CD4-positive, alpha-beta T cell treated with Interleukin-4 for 1 hour (primary cell): Measurements from ENCODE around the gene CCDC70.
"Not testable (repeated sequence)": the region's sequence is repeated elsewhere in the genome, so short reads cannot be mapped to it uniquely, and the experiment has no call there.

Experiments used
- DNase-seq, 2 donors: peaks; one replicate each; pipeline ENCODE4 v3.0.0-alpha.2; 2020 to 2022

CCDC70 gene

DNA sequence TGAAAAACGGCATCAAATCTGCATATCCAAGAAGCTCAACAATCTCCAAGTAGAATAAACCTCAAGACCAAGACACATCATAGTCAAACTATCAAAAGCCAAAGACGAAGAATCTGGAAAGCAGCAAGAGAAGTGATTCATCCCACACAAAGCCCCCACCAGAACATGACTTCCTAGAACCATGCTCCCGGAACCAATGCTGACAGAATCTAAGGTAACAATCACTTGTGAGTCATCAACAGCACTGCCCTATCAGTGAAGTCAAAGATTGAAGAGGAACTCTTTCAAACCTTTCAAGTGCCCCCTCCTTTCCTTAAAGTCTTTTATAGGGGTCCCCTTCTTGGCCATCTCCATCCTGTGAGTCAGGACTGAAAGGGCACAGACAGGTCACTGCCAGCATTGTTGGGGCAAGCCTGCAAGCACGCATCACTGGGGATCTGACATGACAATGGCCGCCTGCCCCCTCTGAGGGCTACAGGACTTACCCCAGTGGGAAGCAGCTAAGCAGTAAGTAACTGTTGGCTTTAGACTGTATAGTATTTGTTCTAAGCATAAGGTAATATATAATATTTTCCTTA lies at the start of gene CCDC70:
Gene CCDC70, plus strand, starts transcription at position 247 of the 578 bp plus-strand sequence. CDS start 3,443 bp downstream, outside the sequence.
- DNase-seq: no peak

DNA sequence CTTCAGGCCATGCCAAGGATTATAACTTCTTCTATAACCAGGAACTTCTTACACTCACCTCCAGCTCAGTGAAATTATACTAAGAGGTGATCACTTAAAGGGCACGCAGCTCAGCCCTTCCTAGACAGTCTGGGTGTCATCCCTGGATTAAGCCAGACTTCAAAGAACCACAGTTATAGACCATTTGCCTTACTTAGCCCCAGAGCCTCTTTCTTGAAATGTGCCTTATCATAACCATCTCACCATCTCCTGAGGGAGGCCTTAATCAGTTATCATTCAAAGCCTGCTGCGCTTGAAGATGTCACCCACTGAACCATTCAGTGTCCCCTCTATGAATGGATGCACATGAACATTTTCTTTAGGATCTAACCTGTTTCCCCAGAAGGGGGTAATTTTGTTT lies 47.7 kb upstream of the CCDC70 start:
- no peak for DNase-seq

DNA sequence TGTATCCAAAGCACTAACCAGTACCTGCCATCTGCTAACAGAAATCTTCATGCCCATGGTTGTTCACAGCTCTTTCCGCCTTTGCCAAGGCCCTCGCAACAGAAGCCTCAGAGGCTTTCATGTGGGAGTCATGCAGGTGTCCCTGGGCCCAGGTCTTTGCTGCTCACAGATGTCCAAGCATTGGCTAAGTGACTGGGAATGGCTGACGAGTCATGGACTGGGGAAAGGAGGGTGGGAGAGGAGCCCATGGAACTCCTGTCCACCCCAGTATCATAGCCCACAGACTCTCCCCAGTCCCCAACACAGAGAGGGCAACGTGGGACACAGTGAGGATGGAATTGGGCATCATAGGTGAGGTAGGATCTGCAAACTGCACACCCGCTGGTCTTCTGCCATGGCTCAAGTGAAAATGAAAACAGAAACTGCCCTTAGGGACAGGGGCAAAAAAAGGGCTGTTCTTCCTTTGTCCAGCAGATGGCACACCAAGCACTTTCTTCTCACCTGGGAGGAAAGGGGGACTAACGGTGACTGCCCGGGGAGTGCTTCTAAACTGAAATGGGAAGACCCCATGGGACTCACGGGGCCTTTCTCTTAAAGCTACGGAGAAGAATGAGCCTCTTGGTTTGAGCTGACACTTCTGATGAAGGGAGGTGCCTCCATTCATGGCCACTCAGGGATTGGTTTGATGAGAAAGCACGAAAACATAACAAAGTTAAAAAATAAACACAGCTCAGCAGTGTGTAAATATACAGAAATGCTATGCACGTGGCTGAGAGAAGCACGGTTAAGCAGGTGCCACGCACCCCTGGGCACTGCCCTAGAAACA lies 46.7 kb upstream of the CCDC70 start:
- peak; percentile 83 to 86 for DNase-seq

DNA sequence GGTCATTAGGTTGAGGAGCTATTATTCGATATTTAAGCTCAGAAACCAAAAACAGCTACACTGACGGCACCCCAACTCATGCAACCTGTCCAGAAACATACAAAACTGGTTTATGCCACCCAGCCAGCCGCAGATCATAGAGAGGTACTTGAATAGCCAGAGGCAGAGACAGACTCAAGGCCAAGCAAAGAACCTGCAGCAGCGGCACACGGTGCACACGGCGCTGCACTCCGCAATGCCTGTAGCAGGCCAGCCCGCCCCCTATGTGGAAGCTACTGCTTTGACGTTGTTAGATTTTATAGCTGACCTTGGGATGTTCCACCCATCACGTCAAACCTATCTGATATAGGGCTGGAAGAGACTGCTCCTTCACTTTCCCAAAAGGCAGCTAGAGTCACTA lies 45.9 kb upstream of the CCDC70 start:
- DNase-seq: no peak

DNA sequence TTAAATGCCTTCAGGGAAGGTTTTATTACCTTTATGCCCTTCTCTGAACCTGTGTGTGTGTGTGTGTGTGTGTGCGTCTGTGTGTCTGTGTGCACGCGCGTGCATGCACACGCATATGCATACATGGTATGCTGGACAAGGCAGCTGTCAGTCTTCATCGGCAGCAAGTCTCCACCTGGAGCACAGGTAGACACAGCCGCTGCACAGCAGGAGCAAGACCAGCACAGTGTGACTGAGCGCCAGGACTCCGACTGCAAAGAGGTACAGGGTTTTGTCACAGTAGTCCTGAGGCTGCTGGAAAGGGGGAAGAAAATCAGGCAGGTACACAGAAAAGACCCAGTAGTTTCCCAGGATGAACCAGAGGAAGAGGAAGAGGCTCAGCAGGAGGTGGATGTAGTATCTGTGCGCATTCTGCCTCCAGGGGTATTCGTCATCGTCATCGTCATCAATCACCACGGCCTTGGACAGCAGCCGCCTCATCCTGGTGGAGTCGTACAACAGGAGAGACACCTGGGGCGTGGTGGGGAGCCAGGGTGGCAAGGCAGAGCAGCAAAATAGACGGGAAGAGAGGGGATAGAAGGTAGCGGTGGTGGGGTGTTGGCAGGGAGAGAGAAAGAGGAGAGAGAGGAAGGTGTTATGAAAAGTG lies 45.0 kb upstream of the CCDC70 start:
- no peak for DNase-seq

DNA sequence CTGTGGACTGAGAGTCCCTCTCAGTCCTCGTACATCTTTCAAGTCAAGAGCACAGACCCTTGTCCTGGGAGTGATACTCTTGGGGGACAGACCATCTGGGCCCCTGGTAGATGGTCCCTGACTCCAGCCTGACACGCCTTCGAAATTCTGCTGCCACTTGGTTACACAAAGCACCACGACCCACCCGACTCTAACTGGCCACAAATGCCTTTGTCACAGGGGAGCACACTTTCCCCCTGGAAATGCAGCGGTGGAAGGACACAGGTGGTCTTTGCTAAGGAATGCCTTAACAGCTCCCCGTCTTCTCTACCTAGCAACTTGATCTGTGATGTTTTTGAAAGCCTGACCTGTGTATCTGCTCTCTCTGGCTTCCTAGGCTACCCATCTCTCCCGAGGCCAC lies 44.1 kb upstream of the CCDC70 start:
- DNase-seq: no peak

DNA sequence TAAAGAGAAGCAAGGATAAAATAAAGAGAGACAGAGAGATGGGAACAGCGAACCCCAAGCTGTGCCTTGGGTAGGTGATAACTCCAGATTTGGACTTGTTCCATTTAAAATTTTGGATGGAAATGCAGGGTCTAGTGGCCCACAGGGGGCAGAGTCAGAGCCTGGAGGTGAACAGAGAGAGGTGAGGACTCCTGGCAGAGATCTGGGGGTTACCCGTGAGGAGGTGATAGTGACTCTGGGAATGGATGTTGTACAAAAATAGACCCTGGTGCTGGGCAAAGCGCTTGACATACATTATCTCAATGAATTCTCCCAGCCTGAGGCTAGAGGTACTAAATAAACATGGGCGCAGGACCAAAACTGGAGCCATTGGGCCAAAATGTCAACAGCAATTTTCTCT lies 43.5 kb upstream of the CCDC70 start:
- no peak for DNase-seq

DNA sequence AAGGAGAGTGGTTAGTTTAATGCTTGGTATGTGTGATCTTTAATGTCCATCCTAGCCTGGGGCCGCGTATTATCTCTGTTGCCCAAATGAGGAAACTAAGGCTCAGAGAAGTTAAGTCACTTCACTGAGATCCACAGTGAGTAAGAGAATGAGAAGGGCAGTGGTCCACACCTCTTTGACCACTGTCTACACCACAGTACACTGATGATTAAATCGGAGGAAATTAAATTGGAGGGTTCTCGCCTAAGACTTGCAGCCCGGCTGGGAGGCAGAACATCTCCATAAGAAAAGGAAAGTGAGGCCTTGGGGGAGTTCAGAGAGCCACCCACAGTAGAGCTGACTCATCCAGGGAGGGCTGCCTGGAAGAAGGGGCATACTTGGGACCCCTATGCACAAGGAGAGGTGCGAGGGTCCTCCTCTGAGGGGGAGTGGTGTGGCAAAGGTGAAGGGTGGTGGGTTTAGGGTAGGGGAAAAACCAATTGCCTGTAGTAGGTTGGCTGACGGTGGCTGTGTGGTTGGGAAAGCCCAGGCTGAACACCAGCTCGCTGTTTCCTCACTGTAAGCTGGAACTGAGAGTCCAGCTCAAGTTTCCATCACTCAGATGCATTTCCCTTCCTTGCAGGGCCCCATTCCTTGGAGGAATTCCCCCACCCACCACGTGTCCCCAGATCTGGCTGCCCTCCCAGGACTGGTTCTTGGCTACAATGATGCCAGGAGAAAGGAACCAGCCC lies 42.8 kb upstream of the CCDC70 start:
- peak; percentile 47 to 59 for DNase-seq

DNA sequence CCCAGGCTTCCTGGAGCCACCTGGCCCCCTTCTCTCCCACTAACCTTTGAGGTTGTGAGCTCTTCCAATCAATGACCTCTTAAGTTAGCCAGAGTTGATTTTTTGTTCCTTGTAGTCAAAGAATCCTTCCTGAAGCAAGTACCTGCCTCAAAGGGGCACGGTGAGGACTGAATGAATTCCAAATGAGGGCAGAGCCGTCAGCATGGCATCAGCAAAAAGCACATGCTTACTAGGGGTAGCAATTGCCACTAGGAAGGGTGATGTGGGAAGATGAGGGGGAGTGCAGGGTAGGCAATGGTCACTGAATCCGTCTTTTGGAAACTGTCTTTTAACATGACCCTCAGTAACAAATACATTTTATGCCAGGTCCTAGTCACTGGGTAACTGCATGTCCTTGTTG lies 42.2 kb upstream of the CCDC70 start:
- no peak for DNase-seq

DNA sequence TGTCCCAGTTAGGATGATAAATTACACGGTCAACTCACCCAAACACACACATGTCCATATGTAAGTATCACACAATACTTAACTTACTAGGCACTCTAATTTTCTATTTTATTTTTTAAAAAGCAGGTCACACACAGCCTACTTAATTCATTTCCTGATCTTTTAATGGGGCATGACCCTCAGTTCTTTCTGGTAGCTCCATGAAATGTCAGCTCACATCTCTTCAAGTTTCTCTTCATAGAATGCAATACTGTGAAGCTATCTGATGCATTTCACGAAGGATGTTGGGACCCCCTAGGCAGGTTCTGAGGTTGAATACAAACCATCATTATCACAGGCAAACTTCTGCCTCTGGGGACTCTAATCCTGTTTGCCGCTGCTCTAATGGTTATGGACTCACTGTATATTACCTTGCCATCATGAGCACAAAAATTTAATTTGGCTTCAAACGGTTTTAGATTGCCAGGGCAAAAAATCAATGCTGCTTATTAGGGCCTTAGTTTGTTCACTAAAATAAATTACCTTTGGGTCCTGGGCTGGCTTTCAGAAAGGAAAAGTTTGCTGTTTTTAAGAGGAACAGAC lies 41.7 kb upstream of the CCDC70 start:
- DNase-seq: no peak

DNA sequence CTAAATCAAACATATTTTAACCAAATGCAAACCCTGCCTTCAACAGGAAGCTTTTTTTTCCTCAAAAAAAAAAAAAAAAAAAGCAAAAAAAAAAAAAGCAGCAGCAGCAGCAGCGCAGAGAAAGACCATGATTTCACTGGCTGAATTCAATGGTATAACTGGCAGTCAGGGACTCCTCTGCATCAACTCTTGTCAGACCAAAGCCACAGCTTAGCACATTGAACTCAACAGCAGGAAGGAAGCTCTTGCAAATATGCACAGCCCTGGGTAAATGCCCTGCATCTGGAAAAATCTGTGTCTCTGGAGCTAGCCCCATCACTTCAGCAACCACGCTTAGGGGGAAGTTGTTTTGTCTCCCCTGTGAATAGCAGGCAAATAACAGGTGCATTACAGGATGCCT lies 40.2 kb upstream of the CCDC70 start:
- peak; percentile 47 to 60 for DNase-seq

DNA sequence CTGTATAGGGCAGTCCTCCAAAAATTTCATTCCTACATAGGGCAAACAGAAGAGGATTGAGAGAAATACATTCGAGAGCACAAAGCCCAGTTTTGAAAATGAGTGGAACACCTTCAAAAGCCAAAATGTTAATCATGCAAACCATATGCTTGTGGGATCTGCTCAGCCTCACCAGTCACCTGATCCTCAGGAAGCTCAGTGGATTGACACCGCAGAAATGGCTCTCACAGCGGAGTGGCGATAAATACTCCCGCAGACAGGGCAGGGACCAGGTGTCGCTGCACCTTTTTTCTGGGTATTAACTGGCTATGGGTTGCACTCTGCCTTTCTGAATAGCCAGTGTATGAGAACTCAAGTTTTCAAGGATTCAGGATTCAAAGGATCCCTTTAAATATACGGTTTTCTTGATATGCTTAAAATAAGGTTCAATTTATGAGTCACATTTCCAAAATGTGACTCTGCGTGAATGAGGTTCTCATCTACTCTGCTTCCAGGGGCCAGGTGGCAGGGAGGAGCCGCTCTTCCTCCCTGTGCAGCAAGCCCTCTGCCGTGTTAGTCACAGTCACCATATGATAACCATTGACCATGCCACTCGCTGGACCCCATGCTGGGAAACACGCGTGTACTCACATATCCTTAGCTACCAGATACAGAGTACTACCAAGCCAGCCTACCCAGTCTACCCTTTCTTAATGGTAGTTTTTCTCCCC lies 39.5 kb upstream of the CCDC70 start:
- peak in 1 of 2 donors; percentile 41 for DNase-seq

DNA sequence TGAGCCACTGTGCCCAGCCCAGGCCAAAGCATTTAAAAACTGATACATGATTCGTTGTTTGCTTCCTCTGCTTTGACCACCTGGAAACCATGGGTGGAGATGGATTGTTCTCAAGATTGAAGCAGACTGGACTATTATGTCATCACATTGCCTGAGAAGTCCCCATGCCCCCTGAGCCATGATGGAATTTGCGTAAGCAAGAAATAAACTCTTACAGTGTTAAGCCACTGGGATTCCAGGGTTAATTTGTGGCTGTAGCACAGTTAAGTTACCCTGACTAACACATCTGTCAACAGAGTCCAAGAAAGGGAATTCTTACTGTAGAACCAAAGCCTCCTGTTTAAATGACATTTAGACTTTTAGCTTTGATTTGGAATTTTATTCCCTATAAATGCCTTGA lies 38.4 kb upstream of the CCDC70 start:
- peak in 1 of 2 donors; percentile 36 for DNase-seq

DNA sequence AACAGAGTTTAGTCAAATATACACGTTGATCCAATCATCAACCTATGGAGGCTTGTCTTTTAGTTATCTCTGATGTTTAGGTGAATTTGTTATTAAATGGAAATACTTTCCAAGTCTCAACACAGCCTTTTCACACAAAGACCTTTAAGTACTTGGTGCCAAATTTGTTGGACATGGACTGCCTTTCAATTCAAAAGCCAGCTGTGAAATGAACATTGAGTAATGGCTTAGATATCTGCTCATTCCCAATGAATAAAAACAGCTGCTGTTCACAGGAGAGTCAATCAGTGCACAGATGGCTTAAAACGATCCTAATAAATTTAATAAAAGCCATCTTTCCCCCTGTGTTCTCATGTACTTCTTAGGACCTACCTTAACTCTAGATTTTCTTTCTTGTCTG lies 37.9 kb upstream of the CCDC70 start:
- DNase-seq: peak in 1 of 2 donors; percentile 9

DNA sequence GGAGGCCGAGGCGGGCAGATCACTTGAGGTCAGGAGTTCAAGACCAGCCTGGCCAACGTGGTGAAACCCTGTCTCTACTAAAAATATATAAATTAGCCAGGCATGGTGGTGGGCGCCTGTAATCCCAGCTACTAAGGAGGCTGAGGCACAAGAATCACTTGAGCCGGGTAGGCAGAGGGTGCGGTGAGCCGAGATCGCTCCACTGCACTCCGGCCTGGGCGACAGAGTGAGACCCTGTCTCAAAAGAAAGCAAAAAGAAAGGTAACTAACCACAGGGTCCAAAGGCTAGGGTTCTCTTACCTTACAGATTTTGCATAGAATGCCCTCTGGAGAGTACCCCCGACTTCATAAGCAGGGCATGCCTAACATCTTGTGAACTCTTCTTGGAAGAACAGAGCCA lies 37.1 kb upstream of the CCDC70 start:
- DNase-seq: not testable (repeated sequence)

DNA sequence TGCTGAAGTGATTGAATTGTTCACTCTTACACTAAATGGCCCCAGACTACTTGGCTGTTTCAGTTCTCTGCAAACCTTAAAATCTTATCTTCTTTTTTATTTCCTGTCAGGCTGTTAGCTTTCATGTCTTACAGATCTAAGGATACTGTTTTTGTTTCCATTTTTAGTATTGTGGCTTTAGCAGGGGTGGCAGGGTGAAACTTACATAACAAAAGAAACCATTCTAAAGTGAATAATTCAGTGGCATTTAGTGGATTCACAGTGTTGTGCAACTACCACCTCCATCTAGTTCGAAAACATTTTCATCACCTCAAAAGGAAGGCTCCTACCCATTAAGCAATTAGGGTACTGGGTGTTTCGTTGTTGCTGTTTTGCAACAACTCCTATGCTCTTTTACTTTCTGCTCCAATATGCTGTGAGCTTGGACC lies 36.6 kb upstream of the CCDC70 start:
- DNase-seq: peak in 1 of 2 donors; percentile 79

DNA sequence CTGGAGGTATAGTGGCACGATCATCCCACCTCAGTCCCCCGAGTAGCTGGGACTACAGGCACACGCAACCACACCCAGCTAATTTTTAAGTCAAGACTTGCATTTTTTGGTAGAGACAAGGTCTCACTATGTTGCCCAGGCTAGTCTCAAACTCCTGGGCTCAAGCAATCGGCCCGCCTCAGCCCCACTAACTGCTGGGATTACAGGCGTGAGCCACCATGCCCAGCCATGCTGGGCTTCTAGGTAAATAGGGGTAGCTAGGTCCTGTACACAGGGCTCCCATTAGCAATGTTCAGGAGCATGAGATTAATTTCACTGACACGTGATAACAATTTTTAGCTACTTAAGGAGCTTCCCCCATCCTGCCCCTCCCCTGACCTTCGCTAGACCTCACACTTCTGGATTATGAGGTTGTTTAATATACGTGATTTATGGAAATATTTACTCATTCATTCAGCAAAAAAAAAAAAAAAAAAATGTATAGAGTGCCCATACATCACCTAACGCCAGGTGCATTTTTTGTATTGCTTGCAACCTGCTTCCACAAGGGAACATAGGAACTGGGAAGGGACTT lies 36.0 kb upstream of the CCDC70 start:
- DNase-seq: peak in 1 of 2 donors; percentile 19

DNA sequence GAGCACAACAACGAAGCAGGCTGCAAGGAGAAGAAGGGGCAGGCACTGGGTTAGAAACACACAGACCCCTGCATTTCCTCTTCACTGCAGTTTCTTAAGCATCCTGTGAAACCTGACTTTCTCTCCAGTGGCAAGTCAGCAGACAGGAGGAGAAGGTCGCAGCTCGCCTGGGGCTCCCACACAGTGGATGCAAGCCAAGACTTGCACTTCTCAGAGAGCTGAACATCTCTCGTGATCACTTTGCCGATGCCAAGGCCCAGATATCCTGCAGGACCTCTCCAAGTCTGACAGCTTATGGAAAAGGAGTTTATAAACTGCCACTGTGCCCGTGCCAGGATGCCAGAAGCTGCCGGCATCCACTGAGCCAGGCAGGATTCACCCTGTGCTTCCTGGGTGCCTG lies 35.2 kb upstream of the CCDC70 start:
- peak in 1 of 2 donors; percentile 13 for DNase-seq

DNA sequence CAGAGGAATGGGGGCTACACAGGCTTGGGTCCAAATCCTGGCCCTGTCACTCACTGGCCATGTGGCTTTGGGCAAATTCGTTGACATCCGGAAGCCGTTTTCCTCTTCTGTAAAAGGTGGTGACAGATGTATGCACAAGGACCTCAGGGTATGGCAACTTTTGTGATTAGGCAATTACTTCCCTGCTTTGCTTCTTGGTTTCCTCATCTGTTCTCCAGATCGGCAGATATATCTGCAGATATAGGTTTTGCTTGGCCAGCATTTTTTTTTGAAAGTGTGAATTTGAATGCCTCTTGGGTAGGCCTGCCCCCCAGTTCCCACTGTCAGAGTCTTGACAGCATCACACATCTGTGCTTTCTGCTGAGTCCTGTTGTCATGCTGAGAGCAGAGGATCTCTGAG lies 34.5 kb upstream of the CCDC70 start:
- peak in 1 of 2 donors; percentile 18 for DNase-seq

DNA sequence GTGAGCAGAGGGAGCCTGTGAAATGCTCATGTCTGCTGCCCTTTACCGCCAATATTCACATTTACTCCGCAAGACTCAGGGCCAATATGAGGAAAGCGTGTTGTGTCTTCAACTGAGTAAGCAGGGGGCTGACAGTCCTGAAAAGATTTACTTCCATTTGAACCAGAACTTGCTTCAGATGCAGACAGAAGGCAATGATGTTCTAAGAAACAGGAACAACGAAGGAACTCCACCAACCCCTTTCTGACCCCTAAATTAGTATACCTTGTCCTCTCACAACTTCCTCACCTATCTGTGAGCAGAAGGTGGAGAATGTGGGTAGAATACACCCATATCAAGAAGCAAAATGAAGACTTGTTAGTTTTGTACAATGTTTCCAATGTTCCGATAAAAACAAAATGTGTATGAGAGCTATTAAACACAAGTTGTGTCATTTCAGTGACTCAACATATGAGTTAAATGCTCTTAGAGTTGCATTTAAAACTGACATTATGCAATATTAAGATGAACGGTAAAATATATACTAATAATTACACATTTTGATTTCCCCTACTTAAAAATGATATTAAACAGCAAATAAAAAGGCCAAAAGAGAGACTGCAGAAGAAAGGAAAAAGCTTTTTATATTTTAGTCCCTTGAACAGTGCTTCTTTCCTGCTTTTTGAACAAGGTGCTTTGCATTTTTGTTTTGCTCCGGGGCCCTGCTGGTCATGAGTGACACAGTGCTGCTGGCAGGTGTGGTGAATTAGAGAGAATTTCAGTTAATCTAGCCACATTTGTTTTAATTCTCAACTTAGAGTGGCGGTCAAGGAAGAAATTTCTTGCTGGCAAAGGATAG lies 32.8 kb upstream of the CCDC70 start:
- DNase-seq: no peak

DNA sequence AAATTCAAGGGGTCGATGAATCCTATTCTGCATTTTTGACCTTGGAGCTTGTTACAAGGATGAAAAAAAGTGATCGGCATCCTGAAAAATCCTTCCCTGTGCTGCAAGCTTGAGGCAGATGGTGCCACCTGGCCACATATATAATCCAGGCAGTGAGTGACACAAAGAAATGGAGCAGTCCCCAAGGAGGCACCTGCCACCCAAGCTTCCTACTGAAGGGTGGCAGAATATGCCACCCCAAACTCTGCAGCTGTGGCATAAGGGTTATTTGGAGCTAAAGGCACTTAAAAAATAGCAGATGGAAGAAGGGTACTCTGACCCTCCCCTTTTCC lies 32.2 kb upstream of the CCDC70 start:
- no peak for DNase-seq
